ENCODE data around the gene GOLGA6L7. TPM values are rescaled to one million over a fixed set of nuclear protein-coding genes. Genes with fewer than 3 reads are reported as not detected.
"Not testable (repeated sequence)": the region's sequence is repeated elsewhere in the genome, so short reads cannot be mapped to it uniquely, and the experiment has no call there.

The GOLGA6L7 gene
- total and polyA plus RNA-seq, 2 donors (not counting 1 experiment from before 2014, with no cell fraction given), result not detected

GRCh38 chr15:28798234-28798633, 50.2 kb downstream of the GOLGA6L7 start:
- H4K20me1 ChIP-seq (ENCODE audit: control insufficient read depth, insufficient read depth, low read length, poor library complexity, severe bottlenecking); DNase-seq; H3K4me2 ChIP-seq (replicated peaks; ENCODE audit: low read depth, low read length, poor library complexity, severe bottlenecking); H3K9ac ChIP-seq (ENCODE audit: low read length); H3K9me3 ChIP-seq (ENCODE audit: control extremely low read depth in 1 of 3, control insufficient read depth in 2 of 3, insufficient read depth in 1 of 3, low read length in 2 of 3); H3K9me3 Mint-ChIP-seq (ENCODE audit: insufficient read depth); H3K27ac Mint-ChIP-seq; H2AFZ ChIP-seq (ENCODE audit: insufficient read depth, low read depth, low read length, poor library complexity, severe bottlenecking); ATAC-seq (ENCODE audit: low read depth); H3K4me1 Mint-ChIP-seq; H3K4me1 ChIP-seq (ENCODE audit: control insufficient read depth in 2 of 2, insufficient read depth in 2 of 2, low read length in 2 of 2); POLR2A ChIA-PET; intact Hi-C loops (cut with micrococcal nuclease); CTCF ChIA-PET; H3K36me3 ChIP-seq (replicated peaks in 1 of 2; ENCODE audit: control extremely low read depth in 1 of 2, control insufficient read depth in 1 of 2, extremely low read depth in 1 of 2, insufficient read depth in 2 of 2, low read length in 1 of 2); H3K79me2 ChIP-seq (ENCODE audit: control insufficient read depth, insufficient read depth, low read length); H3K4me3 Mint-ChIP-seq; H3K27ac ChIP-seq (ENCODE audit: low read length in 2 of 2); H3K27me3 ChIP-seq (replicated peaks in 1 of 4; ENCODE audit: control extremely low read depth in 1 of 4, control insufficient read depth in 3 of 4, insufficient read depth in 4 of 4, low read length in 3 of 4); H3K4me3 ChIP-seq (ENCODE audit: control extremely low read depth in 1 of 5, extremely low read depth in 1 of 5, insufficient read depth in 1 of 5, low read depth in 2 of 5, low read length in 4 of 5): not testable (repeated sequence)
- no CpG with 5 or more reads among the region's 2 CpGs for WGBS (ENCODE audit: insufficient coverage)
- peaks cover 13% of the 10 kb centered on the region for H3K27me3 Mint-ChIP-seq

- H3K4me3 ChIP-seq (ENCODE audit: control extremely low read depth in 1 of 5, extremely low read depth in 1 of 5, insufficient read depth in 1 of 5, low read depth in 2 of 5, low read length in 4 of 5); H3K27ac ChIP-seq (ENCODE audit: low read length in 2 of 2); H3K4me1 Mint-ChIP-seq; H3K9ac ChIP-seq (ENCODE audit: low read length); H2AFZ ChIP-seq (ENCODE audit: insufficient read depth, low read depth, low read length, poor library complexity, severe bottlenecking); ATAC-seq (ENCODE audit: low read depth); H3K27ac Mint-ChIP-seq; H3K36me3 ChIP-seq (replicated peaks in 1 of 2; ENCODE audit: control extremely low read depth in 1 of 2, control insufficient read depth in 1 of 2, extremely low read depth in 1 of 2, insufficient read depth in 2 of 2, low read length in 1 of 2); CTCF ChIA-PET; H3K27me3 ChIP-seq (replicated peaks in 1 of 4; ENCODE audit: control extremely low read depth in 1 of 4, control insufficient read depth in 3 of 4, insufficient read depth in 4 of 4, low read length in 3 of 4); H4K20me1 ChIP-seq (ENCODE audit: control insufficient read depth, insufficient read depth, low read length, poor library complexity, severe bottlenecking); H3K4me1 ChIP-seq (ENCODE audit: control insufficient read depth in 2 of 2, insufficient read depth in 2 of 2, low read length in 2 of 2); H3K79me2 ChIP-seq (ENCODE audit: control insufficient read depth, insufficient read depth, low read length); POLR2A ChIA-PET; H3K4me3 Mint-ChIP-seq; H3K9me3 ChIP-seq (ENCODE audit: control extremely low read depth in 1 of 3, control insufficient read depth in 2 of 3, insufficient read depth in 1 of 3, low read length in 2 of 3); DNase-seq; H3K9me3 Mint-ChIP-seq (ENCODE audit: insufficient read depth); H3K4me2 ChIP-seq (replicated peaks; ENCODE audit: low read depth, low read length, poor library complexity, severe bottlenecking); intact Hi-C loops (cut with micrococcal nuclease): not testable (repeated sequence)
- peaks cover 23% of the 10 kb centered on the region for H3K27me3 Mint-ChIP-seq
- WGBS (ENCODE audit: insufficient coverage), result no CpG with 5 or more reads among the region's 3 CpGs
These were observed 54.2 kb downstream of the GOLGA6L7 start for GRCh38 chr15:28794231-28794630.

Other genes starting within 250 kb of the GOLGA6L7 start
- gene GOLGA8M, start 136.2 kb downstream of the GOLGA6L7 start, total RNA-seq, result 0.80 and 1.3 TPM in 2 replicates
- gene GOLGA8M, start 136.2 kb downstream of the GOLGA6L7 start, polyA plus RNA-seq, result 0.28 TPM in 1 of 2 replicates, not detected in the other
- gene APBA2, start 37.3 kb upstream of the GOLGA6L7 start, total RNA-seq, result not detected in 2 replicates
- 0.19 and 2.3 TPM in 2 replicates for gene APBA2, start 37.3 kb upstream of the GOLGA6L7 start, polyA plus RNA-seq

All from B cell (primary cell).